HG03196 (cell line): ENCODE results near the gene CRIP1.

Source experiments
- ATAC-seq: cut with Tn5 transposase; IDR thresholded peaks from one replicate; pipeline ENCODE4 v1.9.1; 2021; ENCODE audit not compliant: unreplicated experiment

Gene CRIP1

DNA sequence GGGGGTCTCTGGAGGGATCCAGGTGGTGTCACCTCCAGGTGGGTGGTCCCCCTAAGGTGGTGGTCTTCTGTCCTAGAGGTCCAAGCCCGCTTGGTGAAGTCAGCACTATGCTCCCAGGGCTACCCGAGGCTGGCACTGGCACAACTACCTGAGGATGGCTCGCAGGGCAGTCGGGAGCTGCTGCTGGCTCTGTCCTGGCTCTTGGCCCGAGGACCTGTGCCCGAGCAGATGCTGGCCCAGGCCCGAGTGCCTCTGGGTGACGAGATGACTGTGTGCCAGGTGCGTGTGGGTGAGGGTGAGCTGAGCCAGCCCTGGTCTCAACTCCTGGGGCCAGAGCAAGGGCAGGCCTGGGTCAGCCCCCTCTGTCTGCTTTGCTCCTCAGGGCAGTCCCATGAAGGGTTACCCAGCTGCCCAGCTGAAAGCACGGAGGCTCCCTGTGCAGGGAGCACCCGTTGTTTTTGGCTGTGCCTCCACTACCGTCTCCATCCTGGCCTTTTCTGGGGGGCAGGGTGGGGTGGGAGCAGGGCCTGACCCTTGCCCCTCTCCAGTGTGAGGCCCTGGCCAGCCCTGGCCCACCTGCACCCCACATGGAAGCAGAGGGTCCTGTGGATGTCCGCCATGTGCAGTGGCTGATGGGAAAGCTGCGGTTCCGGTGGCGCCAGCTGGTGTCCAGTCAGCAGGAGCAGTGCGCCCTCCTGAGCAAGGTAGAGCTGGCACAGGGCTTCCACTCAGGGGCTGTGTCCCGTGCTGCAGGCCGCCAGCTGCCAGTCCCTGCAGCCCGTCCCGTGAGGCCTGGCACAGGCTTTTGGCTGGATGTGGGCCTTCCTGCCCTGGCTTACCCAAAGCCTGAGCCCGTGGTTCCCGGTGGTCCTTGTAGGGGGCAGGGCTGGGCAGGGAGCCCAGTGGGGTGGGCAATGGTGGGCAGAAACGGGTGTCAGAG lies 5.6 kb downstream of the CRIP1 start:
- no peak for ATAC-seq

DNA sequence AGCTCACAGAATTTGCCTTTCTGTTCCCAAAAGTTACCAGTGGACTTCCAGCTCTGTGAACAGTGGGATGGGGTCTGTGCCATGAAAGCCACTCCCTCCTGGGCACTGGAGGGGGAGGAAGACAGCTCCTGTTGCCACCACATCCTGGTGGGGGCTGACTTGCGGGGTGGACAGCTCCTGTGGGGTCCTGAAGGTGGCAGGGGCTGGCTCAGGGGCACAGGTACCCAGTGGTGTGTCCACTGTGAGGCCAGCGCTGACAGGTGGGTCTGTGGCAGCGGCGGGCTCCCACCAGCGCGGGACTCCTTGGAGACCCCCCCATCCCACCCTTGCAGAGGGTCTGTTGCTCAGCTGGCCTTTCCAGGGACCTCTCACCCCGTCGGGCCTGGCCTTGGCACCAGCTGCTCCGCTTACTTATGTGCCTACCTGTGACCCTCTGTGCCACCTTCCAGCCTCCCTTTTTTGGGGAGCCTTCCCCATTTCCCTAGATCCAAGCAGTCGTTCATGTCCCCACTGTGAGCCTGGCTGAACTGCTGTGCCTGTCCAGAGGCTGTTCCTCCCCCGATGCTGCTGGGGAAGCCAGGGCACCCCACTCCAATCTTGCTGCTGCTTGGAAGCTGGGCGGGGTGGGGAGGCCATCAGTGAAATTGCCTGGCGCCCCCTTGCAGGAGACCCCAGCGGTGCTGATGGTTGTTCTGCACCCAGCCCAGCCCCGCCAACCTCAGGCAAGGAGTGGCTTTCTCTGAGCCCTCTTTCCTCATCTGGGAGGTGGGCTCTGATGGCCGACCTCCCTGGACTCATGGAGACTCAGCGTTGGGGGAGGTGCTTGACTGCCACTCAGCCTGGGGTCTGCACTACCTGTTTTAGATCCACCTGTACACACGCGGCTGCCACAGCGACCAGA lies 6.5 kb downstream of the CRIP1 start:
- ATAC-seq = no peak

- ATAC-seq = no peak
Observed at GRCh38 chr14:105493921-105494605, 7.4 kb downstream of the CRIP1 start.

DNA sequence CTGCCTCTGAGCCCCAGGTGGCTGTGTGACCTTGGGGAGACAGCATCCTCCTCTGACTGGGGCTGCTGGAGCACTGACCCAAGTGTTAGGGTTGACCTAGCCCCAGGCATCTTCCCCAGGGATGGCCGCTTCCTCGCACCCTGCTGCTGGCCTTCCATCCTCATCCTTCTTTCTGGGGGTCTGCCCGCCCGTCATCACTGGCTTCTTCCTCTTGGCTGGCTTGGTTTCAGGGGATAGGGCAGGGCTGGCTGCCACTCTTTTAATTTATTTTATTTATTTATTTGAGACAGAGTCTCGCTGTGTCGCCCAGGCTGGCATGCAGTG lies 7.9 kb downstream of the CRIP1 start:
- ATAC-seq = no peak

GRCh38 chr14:105495101-105495989 lies 8.7 kb downstream of the CRIP1 start:
- no peak for ATAC-seq

DNA sequence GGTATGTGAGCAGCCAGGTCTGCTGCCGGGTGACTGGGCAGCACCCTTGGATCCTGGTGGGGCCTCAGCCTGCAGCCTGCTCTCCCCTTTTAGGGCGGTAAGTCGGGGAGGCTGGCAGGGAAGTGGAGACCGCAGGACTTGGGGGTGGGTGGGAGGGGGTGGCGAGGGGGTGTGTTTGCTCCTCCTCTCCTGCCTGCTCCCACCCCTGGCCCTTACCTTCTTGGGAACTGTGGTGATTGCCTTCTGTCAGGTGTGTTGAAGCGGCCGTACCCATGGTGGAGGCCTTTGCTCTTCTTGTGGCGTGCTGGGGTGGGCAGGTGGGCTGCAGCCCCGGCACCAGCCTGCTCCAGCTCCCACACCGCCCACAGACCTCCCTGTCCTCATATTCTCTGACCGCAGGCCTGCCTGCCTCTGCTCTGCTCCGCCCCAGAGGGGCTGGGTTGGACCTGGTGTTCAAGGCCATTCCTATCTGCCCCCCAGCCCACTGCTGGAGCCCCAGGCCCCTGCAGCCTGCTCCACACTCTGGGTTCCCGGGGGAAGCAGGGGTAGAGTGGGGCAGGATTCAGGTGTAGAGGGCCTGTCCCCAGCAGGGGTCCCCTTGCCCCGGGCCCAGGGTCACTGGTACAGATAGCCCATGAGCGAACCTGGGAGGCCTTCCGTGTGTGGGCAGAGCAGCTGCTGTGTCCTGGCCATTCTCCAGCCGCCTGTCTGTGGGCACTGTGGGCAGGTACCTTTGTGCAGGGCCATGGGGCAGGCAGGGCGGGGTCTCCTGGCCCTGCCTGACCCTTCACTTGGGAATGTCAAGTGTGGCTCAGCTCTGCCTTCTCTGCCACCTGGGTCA lies 9.5 kb downstream of the CRIP1 start:
- ATAC-seq = no peak

DNA sequence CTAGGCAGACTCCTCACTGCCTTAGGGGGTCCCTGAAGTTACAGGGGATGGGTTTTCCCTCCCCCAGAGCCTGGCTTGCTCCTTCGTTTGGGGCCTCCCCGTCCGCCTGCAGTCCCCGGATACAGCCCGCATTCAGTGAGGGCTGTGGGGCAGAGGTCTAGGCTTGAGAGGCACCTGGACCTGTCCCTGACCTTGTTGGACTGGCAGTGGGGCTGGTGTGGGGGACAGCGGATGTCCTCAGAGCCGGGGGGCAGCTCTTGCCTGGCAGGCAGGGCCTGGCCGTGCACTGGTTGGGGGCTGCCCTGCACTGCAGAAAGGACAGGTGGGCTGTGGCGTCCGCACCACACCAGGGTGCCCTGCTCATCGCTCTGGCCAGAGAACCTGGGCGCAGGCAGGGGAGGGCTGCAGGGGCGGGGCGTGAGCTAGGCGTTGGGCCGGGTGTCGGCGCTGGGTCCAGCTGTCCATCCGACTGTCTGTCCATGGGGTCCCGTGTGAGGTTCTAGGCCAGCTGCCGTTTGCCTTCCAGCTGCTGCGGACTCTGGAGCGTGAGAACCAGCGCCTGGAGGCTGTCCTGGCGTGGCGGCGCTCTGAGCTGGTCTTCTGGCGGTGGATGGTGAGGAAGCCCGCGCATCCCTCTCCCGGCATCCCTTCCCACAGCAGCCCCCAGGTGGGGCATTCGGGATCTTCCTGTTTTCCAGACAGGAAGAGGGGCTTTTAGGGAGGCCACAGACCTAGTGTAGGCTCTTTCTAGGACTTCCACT lies 10.3 kb downstream of the CRIP1 start:
- no peak for ATAC-seq

GRCh38 chr14:105497671-105498429 lies 11.2 kb downstream of the CRIP1 start:
- ATAC-seq = no peak

DNA sequence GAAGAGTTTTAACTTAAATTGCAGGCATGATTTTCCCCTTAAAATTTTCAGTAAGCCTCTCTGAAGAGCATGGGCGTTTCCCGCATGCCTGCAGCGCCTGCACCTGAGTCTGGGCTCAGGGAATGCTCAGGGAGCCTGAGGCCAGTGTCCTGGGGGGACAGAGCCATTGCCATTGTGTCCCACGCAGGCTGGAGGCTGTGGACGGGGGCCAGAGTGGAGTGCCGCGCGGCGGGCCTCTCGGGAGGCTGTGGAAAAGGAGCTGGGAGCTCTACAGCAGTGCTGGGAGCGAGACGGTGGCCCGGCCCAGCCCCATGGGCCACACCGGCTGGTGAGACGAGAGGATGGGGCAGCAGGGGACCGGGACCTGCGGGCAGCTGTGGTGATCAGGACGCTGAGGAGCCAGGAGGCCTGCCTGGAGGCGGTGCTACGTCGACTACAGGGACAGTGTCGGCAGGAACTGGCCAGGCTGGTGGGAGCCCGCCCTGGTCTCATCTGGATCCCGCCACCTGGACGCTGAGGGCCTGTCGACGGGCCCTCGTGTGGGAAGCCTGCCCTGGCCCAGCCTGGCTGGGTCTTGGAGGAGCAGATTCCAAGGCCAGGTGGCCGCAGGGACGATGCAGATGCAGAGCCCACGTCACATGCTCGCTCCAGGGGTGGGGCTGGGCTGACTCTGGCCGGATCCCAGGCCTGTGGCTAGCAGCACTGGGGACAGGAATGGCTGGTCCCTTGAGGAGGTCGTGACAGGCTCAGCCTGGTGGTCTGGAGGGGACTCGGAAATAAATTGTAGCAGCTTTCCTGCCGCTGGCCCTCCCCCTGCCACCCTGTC lies 12.0 kb downstream of the CRIP1 start:
- ATAC-seq = no peak

DNA sequence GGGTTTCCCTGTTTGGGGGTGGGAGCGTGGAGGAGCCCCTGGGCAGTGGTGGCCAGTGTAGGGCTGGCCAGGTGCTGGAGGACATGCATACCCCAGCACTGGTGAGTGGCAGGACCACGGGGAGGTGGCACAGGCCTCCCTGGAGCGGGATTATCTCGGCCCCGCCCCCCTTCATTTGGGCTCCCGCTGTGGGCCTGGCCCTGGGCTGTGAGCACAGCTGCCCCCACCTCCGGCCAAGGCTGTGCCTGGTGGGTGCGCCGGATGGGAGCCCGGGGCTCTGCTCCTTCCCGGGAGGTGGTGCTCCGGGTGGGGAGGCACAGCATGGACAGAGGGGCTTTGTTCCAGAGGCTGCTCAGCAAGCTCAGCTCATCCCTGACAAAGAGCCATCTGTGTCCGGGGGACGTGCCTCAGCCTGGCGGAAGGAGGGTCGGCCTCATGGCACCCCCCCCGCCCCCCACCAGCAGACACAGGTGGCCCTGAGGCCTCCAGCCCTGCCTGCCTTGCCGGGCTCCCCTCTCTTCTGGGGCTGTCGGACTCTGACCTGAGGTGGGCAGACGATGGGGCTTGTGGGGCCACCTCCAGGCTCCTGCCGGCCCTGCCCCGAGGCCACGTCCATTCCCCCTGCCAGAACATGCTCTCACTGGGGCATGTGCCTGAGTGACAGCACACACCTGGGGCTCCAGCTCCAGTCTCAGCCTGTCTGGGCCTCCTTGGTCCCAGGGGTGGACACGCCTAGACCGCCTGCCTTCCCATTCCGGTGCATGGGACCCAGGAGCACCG lies 12.8 kb downstream of the CRIP1 start:
- no peak for ATAC-seq

DNA sequence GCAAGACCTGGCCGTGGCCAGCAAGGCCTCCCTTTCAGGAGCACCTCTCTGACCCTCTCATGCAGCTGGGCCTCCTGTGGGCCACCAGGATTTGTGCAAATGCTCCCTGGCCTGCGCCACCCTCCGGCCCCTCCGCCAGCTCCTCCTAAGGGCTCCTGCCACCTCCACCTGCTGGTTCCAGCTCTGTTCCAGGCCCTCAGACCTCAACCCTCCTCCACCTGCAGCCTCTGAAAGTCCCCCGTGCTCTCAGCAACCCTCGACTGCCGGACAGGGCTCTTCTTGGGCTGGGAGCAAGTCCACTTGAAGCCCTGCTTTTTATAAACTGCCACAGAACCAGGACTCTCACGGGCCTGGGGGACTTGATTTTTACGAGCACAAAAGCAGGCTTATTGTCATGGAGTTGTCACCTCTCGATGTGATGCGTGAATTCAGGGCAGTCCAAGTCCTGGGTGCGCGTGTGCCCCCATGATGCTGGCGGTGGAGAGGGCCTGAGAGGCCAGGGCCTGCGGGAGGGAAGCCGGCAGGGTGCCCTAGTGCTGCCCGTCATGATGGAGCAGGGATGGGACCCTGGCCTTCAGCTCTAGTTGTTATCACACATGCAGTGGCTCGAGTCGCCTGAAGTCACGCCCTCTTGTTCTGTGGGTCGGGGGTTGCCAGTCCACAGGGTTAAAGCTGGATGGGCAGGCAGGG lies 13.5 kb downstream of the CRIP1 start:
- no peak for ATAC-seq

DNA sequence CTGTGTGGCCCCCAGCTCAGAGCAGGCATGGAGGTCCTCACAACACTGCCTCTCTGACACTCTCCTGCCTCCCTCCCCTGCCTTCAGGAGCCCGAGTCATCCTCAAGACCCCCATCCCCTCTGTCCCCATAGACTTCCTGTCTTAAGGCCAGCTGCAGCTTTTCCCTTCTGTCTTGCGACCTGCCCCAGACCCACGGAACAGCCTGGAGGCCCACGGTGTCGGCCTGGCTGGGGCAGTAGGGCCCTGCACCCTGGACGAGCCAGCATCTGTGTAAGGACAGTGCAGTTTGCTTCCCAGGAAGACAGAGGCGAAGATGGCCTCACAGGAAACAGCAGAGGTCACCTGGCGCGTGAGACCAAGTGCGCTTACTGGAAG lies 14.0 kb downstream of the CRIP1 start:
- ATAC-seq = no peak

GRCh38 chr14:105501504-105502291 lies 15.0 kb downstream of the CRIP1 start:
- ATAC-seq = no peak

GRCh38 chr14:105502446-105503295 lies 16.0 kb downstream of the CRIP1 start:
- ATAC-seq = no peak
